ENCODE results near the gene VTI1A.

- TF ChIP-seq CTCF (IDR thresholded peaks at IDR 0.05), result no peak
- TF ChIP-seq POLR2A (IDR thresholded peaks at IDR 0.05), result no peak
Observed at GRCh38 chr10:112724404-112724991, 277.5 kb downstream of the VTI1A start.

Measured in adrenal gland (tissue), 5 donors.